ENCODE measurements around the gene MYBPC3.

- TF ChIP-seq CTCF (IDR thresholded peaks at IDR 0.05) (no peak), POLR2A (IDR thresholded peaks at IDR 0.05) (no peak)
Measured at GRCh38 chr11:47328449-47329390, 23.8 kb downstream of the MYBPC3 start.

All from tibial nerve (tissue), 3 donors.